EL (cell line): Measurements from ENCODE around the gene TMEM178A.
"Not testable (repeated sequence)": the region's sequence is repeated elsewhere in the genome, so short reads cannot be mapped to it uniquely, and the experiment has no call there.

ENCODE experiments used
- DNase-seq: peaks from one replicate; pipeline ENCODE4 v3.0.0-alpha.2; 2016

Gene TMEM178A

GRCh38 chr2:39649511-39649910 lies 16.2 kb upstream of the TMEM178A start:
- no peak for DNase-seq

DNA sequence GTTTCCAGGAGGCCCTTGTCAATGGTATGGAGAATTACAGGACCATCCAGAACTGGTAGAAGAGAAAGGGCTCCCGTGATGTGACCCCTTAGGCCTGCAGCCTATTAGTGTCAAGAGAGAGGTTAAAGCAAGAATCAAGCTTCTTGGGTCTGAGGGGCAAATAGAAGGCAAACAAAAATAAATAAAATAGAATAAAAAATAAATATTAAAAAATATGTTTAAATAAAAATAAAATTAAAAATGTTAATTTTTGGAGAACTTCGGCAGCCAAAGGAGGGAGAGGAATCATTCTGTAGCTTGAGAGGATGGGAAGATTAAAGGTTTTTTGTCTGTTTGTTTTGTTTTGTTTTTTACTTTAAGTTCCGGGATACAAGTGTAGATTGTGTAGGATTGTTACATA lies 15.2 kb upstream of the TMEM178A start:
- no peak for DNase-seq

DNA sequence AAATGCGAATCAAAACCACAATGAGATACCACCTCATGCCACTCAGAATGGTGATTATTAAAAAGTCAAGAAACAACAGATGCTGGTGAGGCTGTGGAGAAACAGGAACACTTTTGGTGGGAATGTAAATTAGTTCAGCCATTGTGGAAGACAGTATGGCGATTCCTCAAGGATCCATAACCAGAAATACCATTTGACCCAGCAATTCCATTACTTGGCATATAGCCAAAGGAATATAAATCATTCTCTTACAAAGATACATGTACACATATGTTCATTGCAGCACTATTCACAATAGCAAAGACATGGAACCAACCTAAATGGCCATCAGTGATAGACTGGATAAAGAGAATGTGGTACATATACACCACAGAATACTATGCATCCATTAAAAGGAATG lies 9.5 kb upstream of the TMEM178A start:
- not testable (repeated sequence) for DNase-seq

GRCh38 chr2:39657287-39657937 lies 8.3 kb upstream of the TMEM178A start:
- no peak for DNase-seq

- no peak for DNase-seq
These were observed 7.3 kb upstream of the TMEM178A start for GRCh38 chr2:39658371-39658770.

GRCh38 chr2:39659765-39660611 lies 5.7 kb upstream of the TMEM178A start:
- DNase-seq: no peak

DNA sequence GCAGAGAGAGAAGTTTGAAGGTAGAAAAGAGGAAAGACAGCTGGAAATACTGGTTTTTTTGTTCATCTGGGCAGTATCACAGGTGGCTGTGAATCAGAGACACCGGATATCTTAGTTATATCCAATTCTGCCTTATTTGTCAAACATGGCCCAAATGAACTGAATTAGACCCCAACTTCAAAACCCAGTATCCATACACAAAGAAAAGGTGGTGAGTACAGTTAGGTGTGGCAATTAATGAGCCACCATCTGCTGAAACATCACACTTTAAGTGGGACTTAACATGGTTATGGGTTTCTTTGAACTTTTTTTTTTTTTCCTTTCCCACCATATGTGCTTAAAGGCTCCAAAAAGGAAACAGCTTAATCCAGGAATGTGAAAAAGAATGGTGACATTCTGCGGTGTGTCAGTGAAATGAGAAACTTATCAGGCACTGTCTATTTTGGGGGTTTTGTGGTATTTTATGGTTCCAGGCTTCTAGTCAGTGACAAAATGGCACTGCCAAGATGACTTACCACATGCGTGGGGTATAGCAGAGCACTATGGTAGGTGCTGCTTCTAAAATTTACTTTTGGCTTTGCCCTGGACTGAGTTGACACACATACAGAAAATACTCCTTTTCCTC lies 5.0 kb upstream of the TMEM178A start:
- no peak for DNase-seq

- DNase-seq: no peak
These were observed 3.9 kb upstream of the TMEM178A start for GRCh38 chr2:39661826-39662225.

DNA sequence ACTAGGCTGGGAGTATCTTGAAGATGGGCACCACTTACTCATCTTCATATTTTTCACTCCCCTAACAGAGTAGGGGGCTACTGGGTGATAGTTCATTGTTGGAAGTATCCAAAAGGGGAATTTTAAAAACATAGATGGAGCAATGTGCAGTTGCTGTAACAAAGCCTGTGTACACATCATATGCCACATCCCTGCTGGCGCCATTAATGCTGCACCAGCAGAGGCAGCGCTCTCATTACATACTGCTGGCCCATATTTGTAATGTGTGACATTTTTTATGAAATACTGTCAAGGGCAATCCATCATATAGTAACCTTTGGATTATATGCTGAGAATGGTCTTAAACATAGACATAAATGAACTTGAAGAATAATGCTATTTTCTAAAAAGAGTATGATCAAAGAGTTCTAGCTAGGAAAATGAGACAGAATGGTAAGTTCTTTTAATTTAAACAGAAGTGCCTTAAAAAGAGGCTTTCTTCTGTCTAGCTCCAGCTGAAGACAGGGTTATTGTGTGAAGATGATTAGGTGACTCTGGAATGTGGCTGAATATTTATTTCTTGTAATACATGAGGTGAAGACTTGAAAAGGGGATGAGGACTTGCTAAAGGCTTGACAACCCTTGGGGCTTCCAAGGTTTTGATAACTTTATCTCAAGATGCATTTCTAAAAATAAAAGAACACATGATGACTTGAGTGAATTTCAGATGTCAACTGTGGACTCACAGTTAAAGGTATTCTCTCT lies 2.4 kb upstream of the TMEM178A start:
- DNase-seq: peak; percentile 4

DNA sequence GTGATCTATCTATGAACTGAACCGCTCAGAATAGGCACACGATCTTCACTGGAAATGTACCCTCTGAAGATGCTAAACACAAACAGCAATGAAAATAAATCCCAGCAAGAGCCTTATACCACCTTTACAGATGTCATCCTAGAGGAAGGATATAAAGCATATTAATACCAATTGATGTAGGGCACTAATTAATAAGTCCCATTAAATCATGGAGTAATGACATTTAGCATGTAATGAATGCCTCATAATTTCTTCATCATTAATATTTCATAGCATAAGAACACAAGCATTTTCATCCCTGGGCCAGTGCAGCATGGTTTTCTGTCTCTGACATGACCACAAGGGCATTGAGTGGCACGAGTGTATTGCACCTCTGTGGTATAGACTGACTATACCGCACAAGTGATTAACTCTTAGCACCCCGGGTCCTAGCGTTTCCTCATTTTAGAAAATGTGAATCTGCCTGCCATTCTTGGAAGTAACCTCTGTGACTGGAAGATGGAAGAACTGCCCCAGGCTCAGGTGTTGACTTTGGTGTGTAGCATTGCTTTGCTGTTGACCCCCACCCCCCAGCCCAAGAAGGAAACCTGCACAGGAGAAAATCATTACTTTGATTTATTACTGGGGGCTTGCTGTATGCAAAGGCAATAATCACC lies 1.4 kb upstream of the TMEM178A start:
- DNase-seq: no peak

DNA sequence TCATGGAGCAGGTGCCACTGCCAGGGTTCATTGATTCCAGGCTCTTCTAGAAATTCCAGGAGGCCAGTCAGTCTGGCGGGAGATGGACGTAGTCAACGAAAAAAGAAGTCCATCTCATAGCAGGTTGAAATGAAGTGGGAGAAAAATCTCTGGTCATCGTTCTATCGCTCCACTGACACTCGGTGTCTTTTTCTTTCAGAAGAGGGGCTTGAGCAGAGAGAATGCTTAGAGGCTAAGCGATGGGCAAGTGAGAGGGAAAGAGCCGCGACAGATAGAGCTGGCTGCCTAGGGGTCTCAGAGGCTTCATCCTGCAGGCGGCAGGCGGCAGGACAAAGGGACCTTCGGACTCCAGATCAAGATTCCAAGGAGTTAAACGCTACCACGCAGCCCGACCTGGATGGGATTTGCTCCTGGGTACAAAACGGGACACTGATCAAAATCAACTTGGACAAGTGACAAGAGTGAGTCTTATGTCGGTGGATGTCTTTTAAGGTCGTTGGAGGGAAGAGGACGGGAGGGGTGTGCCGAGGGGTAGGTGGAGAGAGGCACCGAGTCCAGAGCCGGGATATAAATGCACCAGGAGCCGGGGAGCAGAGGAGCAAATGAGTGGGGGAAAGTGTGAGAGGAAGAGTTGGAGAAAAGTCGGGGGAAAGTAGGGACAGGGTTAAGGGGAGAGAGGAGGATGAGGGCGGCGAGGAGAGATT lies 677 bp upstream of the TMEM178A start:
- DNase-seq: no peak

- DNase-seq: peak; percentile 25
These were observed 879 bp downstream of the TMEM178A start for GRCh38 chr2:39666491-39667101.

DNA sequence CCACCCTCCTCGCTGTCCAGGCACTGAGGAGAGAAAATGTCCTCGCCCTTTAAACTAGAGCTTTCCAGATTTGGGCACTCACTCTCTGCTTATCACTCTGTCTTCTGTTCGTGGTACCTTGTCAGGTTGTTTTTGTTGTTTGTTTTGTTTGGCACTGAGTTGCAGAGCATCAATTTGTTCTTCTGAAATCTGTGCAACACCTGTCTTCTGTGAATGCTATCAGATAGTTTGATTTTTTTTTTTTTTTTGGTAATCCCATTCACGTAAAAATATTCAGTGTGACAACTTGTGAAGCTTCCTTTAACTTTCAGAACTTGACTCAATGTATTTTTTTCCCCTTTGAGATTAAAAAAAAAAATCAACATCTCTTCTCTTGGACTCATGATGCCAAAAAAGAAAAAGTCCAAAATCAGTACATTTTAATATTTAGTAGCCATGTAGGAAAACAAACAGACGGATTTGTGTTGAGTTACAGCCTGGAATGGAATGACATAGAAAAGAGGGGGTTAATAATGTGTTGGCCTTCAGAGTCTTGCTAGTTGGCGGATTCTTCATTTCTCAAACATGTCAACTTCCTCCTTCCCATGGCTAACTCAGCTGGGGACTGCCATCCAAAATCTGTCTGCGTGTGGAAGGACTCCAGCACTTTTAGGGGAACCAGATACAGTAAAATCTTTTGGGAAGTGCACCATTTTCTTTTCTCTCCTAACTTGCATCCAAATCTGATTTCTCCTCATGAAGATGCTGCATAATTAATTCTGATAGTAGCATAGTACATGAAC lies 1.6 kb downstream of the TMEM178A start:
- no peak for DNase-seq

GRCh38 chr2:39667886-39668276 lies 2.2 kb downstream of the TMEM178A start:
- DNase-seq: no peak

- no peak for DNase-seq
These were observed 2.9 kb downstream of the TMEM178A start for GRCh38 chr2:39668576-39669080.

DNA sequence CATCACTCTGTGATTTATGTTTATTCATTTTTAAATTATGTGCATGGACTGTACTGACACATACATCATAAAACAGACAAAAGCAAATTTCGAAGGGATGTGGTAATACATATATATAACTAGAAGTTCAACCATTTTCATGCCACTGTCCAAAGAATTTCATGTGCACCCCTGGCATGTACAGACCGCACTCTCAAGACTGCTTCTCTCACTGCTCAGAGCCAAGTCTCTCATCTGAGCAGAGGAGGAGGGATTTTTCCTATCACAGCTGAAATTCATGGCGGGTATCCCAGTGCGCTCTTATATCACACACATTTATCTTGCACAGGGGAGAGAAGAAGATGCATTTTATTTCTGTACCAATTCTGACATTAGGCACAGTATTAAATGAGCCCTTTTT lies 5.9 kb downstream of the TMEM178A start:
- DNase-seq: no peak

- DNase-seq: no peak
These were observed 7.3 kb downstream of the TMEM178A start for GRCh38 chr2:39673018-39673417.

GRCh38 chr2:39676342-39676741 lies 10.6 kb downstream of the TMEM178A start:
- DNase-seq: no peak

GRCh38 chr2:39678170-39678569 lies 12.5 kb downstream of the TMEM178A start:
- DNase-seq: no peak

- DNase-seq: no peak
These were observed 14.1 kb downstream of the TMEM178A start for GRCh38 chr2:39679805-39680204.
